ENCODE measurements around the gene KLK1.

The KLK1 gene

DNA sequence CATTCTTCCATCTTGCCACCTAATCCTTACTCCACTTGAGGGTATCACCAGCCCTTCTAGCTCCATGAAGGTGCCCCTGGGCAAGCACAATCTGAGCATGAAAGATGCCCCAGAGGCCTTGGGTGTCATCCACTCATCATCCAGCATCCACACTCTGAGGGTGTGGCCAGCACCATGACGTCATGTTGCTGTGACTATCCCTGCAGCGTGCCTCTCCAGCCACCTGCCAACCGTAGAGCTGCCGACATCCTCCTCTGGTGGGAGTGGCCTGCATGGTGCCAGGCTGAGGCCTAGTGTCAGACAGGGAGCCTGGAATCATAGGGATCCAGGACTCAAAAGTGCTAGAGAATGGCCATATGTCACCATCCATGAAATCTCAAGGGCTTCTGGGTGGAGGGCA, 28.0 kb upstream of the KLK1 start:
- no peaks in the 10 kb centered on the region for H3K36me3 ChIP-seq (ENCODE audit: control insufficient read depth in 2 of 2, insufficient read depth in 2 of 2, low read length in 2 of 2)
- no peaks in the 10 kb centered on the region for H3K9me3 ChIP-seq (ENCODE audit: control insufficient read depth in 2 of 2, low read length in 2 of 2)
- no peak overlapping the region for H3K27ac ChIP-seq (ENCODE audit: low read length)
- H3K27me3 ChIP-seq (ENCODE audit: control insufficient read depth in 1 of 2, insufficient read depth in 2 of 2, low read length in 2 of 2) = peaks cover 0 to 34% of the 10 kb centered on the region in 2 donors
- H3K9ac ChIP-seq (ENCODE audit: low read length in 2 of 2) = no peak overlapping the region
- H3K4me1 ChIP-seq (ENCODE audit: control insufficient read depth, insufficient read depth, low read length) = no peaks in the 10 kb centered on the region
- no peak overlapping the region for H3K4me3 ChIP-seq (ENCODE audit: low read length in 2 of 2)

DNA sequence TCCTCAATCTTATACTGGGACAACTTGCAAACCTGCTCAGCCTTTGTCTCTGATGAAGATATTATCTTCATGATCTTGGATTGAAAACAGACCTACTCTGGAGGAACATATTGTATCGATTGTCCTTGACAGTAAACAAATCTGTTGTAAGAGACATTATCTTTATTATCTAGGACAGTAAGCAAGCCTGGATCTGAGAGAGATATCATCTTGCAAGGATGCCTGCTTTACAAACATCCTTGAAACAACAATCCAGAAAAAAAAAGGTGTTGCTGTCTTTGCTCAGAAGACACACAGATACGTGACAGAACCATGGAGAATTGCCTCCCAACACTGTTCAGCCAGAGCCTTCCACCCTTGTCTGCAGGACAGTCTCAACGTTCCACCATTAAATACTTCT, 27.2 kb upstream of the KLK1 start:
- Histone ChIP-seq H3K27ac (ENCODE audit: low read length) (no peak overlapping the region), H3K4me3 (ENCODE audit: low read length in 2 of 2) (no peak overlapping the region), H3K27me3 (ENCODE audit: control insufficient read depth in 1 of 2, insufficient read depth in 2 of 2, low read length in 2 of 2) (peaks cover 0 to 30% of the 10 kb centered on the region in 2 donors), H3K36me3 (ENCODE audit: control insufficient read depth in 2 of 2, insufficient read depth in 2 of 2, low read length in 2 of 2) (no peaks in the 10 kb centered on the region), H3K9ac (ENCODE audit: low read length in 2 of 2) (no peak overlapping the region), H3K4me1 (ENCODE audit: control insufficient read depth, insufficient read depth, low read length) (no peaks in the 10 kb centered on the region), H3K9me3 (ENCODE audit: control insufficient read depth in 2 of 2, low read length in 2 of 2) (no peaks in the 10 kb centered on the region)

DNA sequence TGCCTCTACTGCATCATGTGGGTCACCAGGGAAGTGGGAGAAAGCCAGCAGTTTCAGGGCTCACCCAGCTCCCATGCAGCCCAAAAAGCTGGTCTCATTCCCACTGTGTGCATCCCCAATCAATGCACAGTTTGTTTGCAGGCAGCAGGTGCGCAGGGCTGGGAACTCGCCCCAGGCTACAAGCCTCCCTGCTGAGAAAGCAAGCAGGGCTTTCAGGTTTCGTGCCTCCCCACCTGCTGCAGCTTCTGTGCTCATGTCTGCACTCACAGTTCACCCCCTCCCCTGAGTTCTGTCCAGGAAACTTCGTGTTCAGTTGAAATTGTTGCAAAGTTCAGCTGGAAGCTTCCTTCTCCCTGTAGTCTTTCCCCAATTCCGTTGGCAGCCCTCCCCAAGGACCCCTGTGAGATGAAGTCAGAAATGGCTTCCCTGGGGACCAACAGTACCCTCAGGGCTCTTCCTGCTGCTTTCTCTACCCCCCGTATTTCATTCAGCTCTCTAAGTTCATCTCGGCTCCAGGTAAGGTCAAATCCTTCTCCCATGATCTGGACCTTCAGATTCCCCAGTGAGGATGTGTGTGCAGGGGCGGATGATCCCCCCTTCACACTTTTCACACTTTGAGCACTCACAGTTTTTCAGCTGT, 20.8 kb upstream of the KLK1 start:
- H3K4me1 ChIP-seq (ENCODE audit: control insufficient read depth, insufficient read depth, low read length) = no peaks in the 10 kb centered on the region
- H3K4me3 ChIP-seq (ENCODE audit: low read length in 2 of 2) = no peak overlapping the region
- no peak overlapping the region for H3K9ac ChIP-seq (ENCODE audit: low read length in 2 of 2)
- H3K9me3 ChIP-seq (ENCODE audit: control insufficient read depth in 2 of 2, low read length in 2 of 2) = peaks cover 0 to 13% of the 10 kb centered on the region in 2 donors
- no peak overlapping the region for H3K27ac ChIP-seq (ENCODE audit: low read length)
- no peaks in the 10 kb centered on the region for H3K36me3 ChIP-seq (ENCODE audit: control insufficient read depth in 2 of 2, insufficient read depth in 2 of 2, low read length in 2 of 2)
- H3K27me3 ChIP-seq (ENCODE audit: control insufficient read depth in 1 of 2, insufficient read depth in 2 of 2, low read length in 2 of 2) = peaks cover 0 to 3% of the 10 kb centered on the region in 2 donors

DNA sequence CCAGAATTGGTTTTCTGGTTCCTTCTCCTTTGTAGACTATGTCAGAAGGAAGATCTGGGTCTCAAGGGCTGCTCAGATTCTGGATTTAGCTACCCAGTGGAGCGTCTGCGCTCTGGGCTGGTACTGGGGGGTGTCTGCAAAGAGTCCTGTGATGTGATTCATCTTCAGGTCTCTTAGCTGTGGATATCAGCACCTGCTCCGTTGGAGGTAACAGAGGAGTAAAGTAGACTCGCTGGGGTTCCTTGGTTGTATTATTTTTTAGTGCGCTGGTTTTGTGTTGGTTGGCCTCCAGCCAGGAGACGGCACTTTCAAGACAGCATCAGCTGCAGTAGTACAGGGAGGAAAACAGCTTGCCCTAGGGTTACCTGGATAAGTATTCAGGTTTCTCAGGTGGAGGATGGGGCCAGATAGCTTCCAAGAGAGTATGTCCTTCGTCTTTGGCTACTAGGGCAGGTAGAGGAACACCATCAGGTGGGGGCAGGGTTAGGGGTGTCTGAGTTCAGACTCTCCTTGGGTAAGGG, 20.2 kb upstream of the KLK1 start:
- H3K9ac ChIP-seq (ENCODE audit: low read length in 2 of 2) = no peak overlapping the region
- H3K27me3 ChIP-seq (ENCODE audit: control insufficient read depth in 1 of 2, insufficient read depth in 2 of 2, low read length in 2 of 2) = peaks cover 0 to 3% of the 10 kb centered on the region in 2 donors
- no peak overlapping the region for H3K27ac ChIP-seq (ENCODE audit: low read length)
- peaks cover 0 to 13% of the 10 kb centered on the region in 2 donors for H3K9me3 ChIP-seq (ENCODE audit: control insufficient read depth in 2 of 2, low read length in 2 of 2)
- H3K4me1 ChIP-seq (ENCODE audit: control insufficient read depth, insufficient read depth, low read length) = no peaks in the 10 kb centered on the region
- no peaks in the 10 kb centered on the region for H3K36me3 ChIP-seq (ENCODE audit: control insufficient read depth in 2 of 2, insufficient read depth in 2 of 2, low read length in 2 of 2)
- no peak overlapping the region for H3K4me3 ChIP-seq (ENCODE audit: low read length in 2 of 2)

DNA sequence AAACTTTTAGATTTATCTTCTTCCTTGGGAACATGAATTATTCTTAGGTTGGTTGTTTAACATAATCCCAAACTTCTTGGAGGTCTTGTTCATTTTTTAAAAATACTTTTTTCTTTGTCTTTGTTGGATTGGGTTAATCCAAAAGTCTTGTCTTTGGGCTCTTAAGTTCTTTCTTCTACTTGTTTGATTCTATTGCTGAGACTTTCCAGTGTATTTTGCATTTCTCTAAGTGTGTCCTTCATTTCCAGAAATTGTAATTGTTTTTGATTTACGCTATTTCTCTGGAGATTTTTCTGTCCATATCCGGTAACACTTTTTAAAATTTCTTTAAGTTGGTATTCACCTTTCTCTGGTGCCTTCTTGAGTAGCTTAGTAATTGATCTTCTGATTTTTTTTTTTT, 19.6 kb upstream of the KLK1 start:
- peaks cover 0 to 3% of the 10 kb centered on the region in 2 donors for H3K27me3 ChIP-seq (ENCODE audit: control insufficient read depth in 1 of 2, insufficient read depth in 2 of 2, low read length in 2 of 2)
- H3K4me1 ChIP-seq (ENCODE audit: control insufficient read depth, insufficient read depth, low read length) = no peaks in the 10 kb centered on the region
- no peaks in the 10 kb centered on the region for H3K36me3 ChIP-seq (ENCODE audit: control insufficient read depth in 2 of 2, insufficient read depth in 2 of 2, low read length in 2 of 2)
- no peak overlapping the region for H3K27ac ChIP-seq (ENCODE audit: low read length)
- H3K9ac ChIP-seq (ENCODE audit: low read length in 2 of 2) = no peak overlapping the region
- H3K4me3 ChIP-seq (ENCODE audit: low read length in 2 of 2) = no peak overlapping the region
- H3K9me3 ChIP-seq (ENCODE audit: control insufficient read depth in 2 of 2, low read length in 2 of 2) = peaks cover 0 to 13% of the 10 kb centered on the region in 2 donors

DNA sequence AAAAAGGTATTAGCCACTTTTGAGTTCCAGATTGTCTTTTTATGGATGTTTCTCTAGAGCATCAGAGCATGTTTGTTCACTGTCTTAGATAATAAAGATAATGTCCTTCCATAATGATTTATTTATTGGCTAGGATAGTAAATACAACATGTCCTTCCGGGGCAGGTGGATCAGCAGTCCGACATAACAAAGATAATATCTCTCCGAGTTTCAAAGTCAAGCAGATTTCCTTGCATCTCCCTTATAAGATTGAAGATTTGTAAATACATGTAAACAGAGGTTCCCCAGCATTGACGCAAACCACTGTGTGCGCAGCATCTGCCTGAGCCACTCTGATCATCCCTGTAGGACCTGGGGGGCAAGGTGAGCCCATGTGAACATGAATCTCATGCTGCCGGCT, 18.5 kb upstream of the KLK1 start:
- no peak overlapping the region for H3K27ac ChIP-seq (ENCODE audit: low read length)
- no peak overlapping the region for H3K4me3 ChIP-seq (ENCODE audit: low read length in 2 of 2)
- H3K27me3 ChIP-seq (ENCODE audit: control insufficient read depth in 1 of 2, insufficient read depth in 2 of 2, low read length in 2 of 2) = peaks cover 0 to 3% of the 10 kb centered on the region in 2 donors
- no peaks in the 10 kb centered on the region for H3K36me3 ChIP-seq (ENCODE audit: control insufficient read depth in 2 of 2, insufficient read depth in 2 of 2, low read length in 2 of 2)
- H3K9ac ChIP-seq (ENCODE audit: low read length in 2 of 2) = no peak overlapping the region
- peaks cover 0 to 13% of the 10 kb centered on the region in 2 donors for H3K9me3 ChIP-seq (ENCODE audit: control insufficient read depth in 2 of 2, low read length in 2 of 2)
- no peaks in the 10 kb centered on the region for H3K4me1 ChIP-seq (ENCODE audit: control insufficient read depth, insufficient read depth, low read length)

DNA sequence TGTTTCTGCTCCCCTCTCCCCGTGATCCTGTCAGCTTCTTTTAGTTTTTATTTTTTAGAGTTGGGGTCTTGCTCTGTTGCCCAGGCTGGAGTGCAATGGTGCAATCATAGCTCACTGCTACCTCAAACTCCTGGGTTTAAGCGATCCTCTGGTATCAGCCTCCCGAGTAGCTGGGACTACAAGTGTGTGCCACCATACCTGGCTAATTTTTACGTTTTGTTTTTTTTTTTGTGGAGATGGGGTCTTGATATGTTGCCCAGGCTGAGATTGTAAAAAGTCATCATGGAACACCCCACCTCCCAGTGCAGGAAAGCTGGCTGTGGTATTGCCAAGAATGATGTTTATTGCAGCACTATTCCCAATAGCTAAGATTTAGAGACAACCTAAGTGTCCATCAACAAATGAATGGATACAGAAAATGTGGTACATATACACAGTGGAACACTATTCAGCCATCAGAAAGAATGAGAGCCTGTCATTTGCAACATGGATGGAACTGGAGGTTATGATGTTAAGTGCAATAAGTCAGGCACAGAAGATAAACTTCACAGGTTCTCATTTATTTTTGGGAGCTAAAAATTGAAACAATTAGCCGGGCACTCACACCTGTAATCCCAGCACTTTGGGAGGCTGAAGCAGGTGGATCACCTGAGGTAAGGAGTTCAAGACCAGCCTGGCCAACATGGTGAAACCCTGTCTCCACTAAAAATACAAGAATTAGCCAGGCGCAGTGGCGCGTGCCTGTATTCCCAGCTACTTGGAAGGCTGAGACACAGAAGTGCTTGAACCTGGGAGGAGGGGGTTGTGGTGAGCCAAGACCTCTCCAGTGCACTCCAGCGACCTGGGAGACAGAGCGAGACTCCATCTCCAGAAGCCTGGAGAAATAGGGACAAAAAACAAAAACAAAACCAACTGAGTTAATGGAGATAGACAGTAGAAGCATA, 16.4 kb upstream of the KLK1 start:
- peaks cover 11% of the 10 kb centered on the region for H3K4me1 ChIP-seq (ENCODE audit: control insufficient read depth, insufficient read depth, low read length)
- H3K9me3 ChIP-seq (ENCODE audit: control insufficient read depth in 2 of 2, low read length in 2 of 2) = peaks cover 0 to 13% of the 10 kb centered on the region in 2 donors
- H3K27ac ChIP-seq (ENCODE audit: low read length) = no peak overlapping the region
- H3K9ac ChIP-seq (ENCODE audit: low read length in 2 of 2) = no peak overlapping the region
- H3K27me3 ChIP-seq (ENCODE audit: control insufficient read depth in 1 of 2, insufficient read depth in 2 of 2, low read length in 2 of 2) = peaks cover 5 to 10% of the 10 kb centered on the region in 2 donors
- no peaks in the 10 kb centered on the region for H3K36me3 ChIP-seq (ENCODE audit: control insufficient read depth in 2 of 2, insufficient read depth in 2 of 2, low read length in 2 of 2)
- no peak overlapping the region for H3K4me3 ChIP-seq (ENCODE audit: low read length in 2 of 2)

DNA sequence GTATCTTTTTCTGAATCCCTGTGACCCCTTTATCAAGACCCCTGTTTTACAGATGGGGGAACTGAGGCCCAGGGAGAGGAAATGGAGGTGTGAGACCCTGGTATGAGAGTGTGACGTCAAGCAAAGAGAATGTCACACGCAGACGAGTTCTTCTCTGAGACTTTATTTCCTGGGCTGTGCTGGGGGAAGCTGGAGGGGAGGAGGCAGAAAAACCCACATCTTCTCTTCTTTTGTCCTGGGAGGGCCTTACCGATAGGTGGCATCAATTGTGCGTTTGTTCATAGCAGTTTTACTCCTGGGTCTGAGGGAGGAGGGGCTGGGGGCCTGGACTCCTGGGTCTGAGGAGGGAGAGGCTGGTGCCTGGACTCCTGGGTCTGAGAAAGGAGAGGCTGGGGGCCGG, 14.7 kb upstream of the KLK1 start:
- no peak overlapping the region for H3K4me3 ChIP-seq (ENCODE audit: low read length in 2 of 2)
- H3K9ac ChIP-seq (ENCODE audit: low read length in 2 of 2) = no peak overlapping the region
- peaks cover 11% of the 10 kb centered on the region for H3K4me1 ChIP-seq (ENCODE audit: control insufficient read depth, insufficient read depth, low read length)
- H3K27ac ChIP-seq (ENCODE audit: low read length) = no peak overlapping the region
- H3K9me3 ChIP-seq (ENCODE audit: control insufficient read depth in 2 of 2, low read length in 2 of 2) = peaks cover 0 to 3% of the 10 kb centered on the region in 2 donors
- H3K36me3 ChIP-seq (ENCODE audit: control insufficient read depth in 2 of 2, insufficient read depth in 2 of 2, low read length in 2 of 2) = no peaks in the 10 kb centered on the region
- peaks cover 6 to 10% of the 10 kb centered on the region in 2 donors for H3K27me3 ChIP-seq (ENCODE audit: control insufficient read depth in 1 of 2, insufficient read depth in 2 of 2, low read length in 2 of 2)

DNA sequence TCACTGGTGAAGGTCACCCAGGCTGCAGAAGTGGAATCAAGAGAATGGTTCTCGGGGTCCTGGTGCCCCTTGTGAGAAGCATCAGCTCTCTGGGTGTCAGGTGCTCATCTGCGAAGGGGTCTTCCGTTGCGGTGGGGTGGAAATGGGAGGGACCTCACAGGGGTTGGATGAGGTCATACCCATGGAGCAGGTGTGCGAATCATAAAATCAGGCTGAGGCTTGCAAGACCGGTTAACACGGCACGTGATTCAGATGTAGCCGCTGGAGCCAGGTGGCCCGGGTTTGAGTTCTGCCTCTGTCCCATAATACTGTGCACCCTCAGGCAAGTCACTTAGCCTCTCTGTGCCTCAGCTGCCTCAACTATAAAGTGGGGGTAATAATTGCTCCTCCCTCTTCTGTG, 13.7 kb upstream of the KLK1 start:
- no peaks in the 10 kb centered on the region for H3K36me3 ChIP-seq (ENCODE audit: control insufficient read depth in 2 of 2, insufficient read depth in 2 of 2, low read length in 2 of 2)
- peaks cover 11% of the 10 kb centered on the region for H3K4me1 ChIP-seq (ENCODE audit: control insufficient read depth, insufficient read depth, low read length)
- no peak overlapping the region for H3K27ac ChIP-seq (ENCODE audit: low read length)
- no peak overlapping the region for H3K9ac ChIP-seq (ENCODE audit: low read length in 2 of 2)
- no peak overlapping the region for H3K4me3 ChIP-seq (ENCODE audit: low read length in 2 of 2)
- H3K9me3 ChIP-seq (ENCODE audit: control insufficient read depth in 2 of 2, low read length in 2 of 2) = peaks cover 0 to 3% of the 10 kb centered on the region in 2 donors
- H3K27me3 ChIP-seq (ENCODE audit: control insufficient read depth in 1 of 2, insufficient read depth in 2 of 2, low read length in 2 of 2) = peaks cover 13 to 18% of the 10 kb centered on the region in 2 donors

DNA sequence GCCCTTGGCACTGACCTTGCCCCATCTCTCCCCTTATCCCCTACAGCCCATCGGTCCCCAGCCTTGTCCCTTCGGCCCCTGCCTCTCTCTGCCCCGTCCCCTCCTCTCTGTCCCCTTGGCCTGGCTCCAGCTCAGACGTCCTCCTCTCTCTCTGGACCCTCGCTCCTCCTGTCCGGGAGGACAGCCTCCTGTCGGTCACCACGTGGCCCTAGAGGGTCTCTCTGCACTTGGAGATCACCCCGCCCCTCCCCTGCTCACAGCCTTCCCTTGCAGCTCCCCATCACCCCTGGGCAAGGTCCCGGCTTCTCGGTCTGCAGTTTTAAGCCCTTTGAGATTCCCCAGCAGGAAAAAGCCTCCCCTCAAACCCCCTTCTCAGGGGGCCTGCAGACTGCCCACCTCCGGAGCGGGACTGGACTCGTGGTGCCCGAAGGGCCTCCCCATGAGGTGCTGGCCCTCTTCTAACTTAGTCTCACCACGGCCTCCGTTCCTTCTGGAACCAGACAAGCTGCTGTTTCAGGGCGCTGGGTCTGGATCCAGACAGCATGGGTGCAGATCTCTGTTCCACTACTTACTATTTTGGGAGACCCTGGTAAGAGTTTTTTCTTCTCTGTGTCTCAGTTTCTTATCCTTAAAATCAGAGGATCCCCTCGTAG, 13.1 kb upstream of the KLK1 start:
- Histone ChIP-seq H3K27ac (ENCODE audit: low read length) (no peak overlapping the region), H3K4me1 (ENCODE audit: control insufficient read depth, insufficient read depth, low read length) (peaks cover 11% of the 10 kb centered on the region), H3K36me3 (ENCODE audit: control insufficient read depth in 2 of 2, insufficient read depth in 2 of 2, low read length in 2 of 2) (no peaks in the 10 kb centered on the region), H3K4me3 (ENCODE audit: low read length in 2 of 2) (no peak overlapping the region), H3K27me3 (ENCODE audit: control insufficient read depth in 1 of 2, insufficient read depth in 2 of 2, low read length in 2 of 2) (peaks cover 13 to 20% of the 10 kb centered on the region in 2 donors), H3K9ac (ENCODE audit: low read length in 2 of 2) (no peak overlapping the region), H3K9me3 (ENCODE audit: control insufficient read depth in 2 of 2, low read length in 2 of 2) (peaks cover 0 to 3% of the 10 kb centered on the region in 2 donors)

Measured in stomach smooth muscle (tissue), 2 donors.